Measurements from ENCODE around the gene CHRM4.

DNA sequence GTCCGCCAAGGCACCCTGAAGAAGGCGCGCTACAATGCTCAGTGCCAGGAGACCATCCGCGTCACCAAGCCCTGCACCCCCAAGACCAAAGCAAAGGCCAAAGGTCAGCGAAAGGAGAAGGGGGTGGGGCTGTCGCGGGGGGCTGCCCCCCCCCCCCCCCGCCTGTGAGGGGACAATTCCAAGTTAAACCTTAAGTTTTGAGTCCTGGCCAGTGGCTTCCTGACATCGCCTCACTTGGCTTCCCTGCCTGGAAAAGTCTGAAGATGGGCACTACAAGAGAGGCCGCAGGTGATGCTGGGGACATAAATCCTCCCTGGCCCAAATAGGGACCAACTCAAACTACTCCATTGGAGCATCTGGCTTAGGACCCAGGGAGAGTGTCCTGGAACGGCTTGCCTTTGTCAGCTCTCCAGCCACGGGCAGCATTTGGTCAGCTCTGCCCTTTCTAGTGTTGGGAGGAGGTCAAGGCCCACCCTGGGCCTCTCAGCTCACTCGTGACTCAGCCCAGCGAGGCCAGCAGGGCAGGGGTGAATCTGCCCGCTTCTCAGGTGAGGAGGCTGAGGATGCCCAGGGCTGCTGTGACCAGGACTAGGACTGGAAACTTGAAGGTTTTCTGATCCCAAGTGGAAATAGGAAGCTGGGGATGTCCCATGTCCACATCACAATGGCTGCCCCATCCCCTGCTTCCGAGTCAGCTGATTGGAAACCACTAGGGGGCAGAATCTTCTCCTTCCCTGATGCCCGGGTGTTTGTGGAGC is 8.8 kb downstream of the CHRM4 start:
- TF ChIP-seq CTCF (conservative IDR thresholded peaks at IDR 0.05; ENCODE audit: low read length) (peak; percentile 46), EZH2phosphoT487 (IDR thresholded peaks at IDR 0.05; ENCODE audit: borderline replicate concordance) (no peak)
